Stimulated activated CD8-positive, alpha-beta memory T cell treated with anti-CD3 and anti-CD28 coated beads, Interleukin-15, amount 100 ng/mL, for 24 hours (primary cell): ENCODE measurements around the gene NMNAT3.

Source experiments
- DNase-seq: peaks from one replicate; pipeline ENCODE4 v3.0.0-alpha.2; 2020; ENCODE audit warnings: low read depth

NMNAT3 gene

GRCh38 chr3:139674571-139675260 lies 3.1 kb downstream of the NMNAT3 start:
- no peak for DNase-seq

- DNase-seq = no peak
These were observed 4.9 kb downstream of the NMNAT3 start for GRCh38 chr3:139672884-139673283.

GRCh38 chr3:139671863-139672646 lies 5.7 kb downstream of the NMNAT3 start:
- DNase-seq = no peak

- no peak for DNase-seq
These were observed 6.7 kb downstream of the NMNAT3 start for GRCh38 chr3:139671107-139671506.

- no peak for DNase-seq
These were observed 7.6 kb downstream of the NMNAT3 start for GRCh38 chr3:139670196-139670595.

GRCh38 chr3:139668332-139668731 lies 9.4 kb downstream of the NMNAT3 start:
- DNase-seq = no peak

GRCh38 chr3:139664958-139665357 lies 12.8 kb downstream of the NMNAT3 start:
- DNase-seq = no peak

DNA sequence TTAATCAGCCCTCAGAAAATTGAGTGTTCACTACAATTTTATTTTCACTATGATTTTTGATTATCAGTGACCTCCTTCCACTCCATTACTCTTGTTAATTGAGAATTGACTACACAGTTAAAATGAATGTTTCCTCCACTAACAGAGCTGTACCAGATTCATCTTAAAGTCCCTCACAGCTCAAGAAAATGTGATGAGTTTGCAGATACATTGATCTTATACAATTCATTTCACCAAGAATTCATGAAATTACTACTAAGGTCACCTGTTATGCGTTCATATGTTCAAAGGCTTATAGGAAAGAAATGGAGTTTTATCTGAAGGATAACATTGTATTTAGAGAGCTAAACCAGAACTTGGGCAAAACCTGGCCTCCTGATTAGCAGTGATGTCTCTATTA lies 17.5 kb downstream of the NMNAT3 start:
- no peak for DNase-seq

- no peak for DNase-seq
These were observed 18.3 kb downstream of the NMNAT3 start for GRCh38 chr3:139659511-139659910.

DNA sequence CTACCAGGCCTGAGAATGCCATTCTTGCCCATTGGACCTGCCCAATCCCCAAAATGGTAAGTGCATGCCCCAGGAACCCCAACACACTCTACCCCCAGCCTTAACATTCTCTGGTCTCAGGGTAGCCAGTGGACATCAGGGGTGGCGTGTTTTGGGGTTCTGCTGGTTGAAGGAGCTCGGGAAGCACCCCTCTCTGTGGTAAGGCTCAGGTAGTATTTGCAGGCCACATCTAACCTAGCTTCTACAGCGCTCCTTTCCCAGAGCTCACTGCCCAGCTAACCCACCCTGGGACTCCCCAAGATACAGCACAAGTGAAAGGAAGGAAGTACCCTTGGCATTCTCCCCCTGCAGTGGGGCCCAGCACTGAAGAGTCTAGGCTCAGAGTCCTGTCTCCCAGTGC lies 19.8 kb downstream of the NMNAT3 start:
- DNase-seq = no peak

- no peak for DNase-seq
These were observed 20.3 kb downstream of the NMNAT3 start for GRCh38 chr3:139657434-139657833.

DNA sequence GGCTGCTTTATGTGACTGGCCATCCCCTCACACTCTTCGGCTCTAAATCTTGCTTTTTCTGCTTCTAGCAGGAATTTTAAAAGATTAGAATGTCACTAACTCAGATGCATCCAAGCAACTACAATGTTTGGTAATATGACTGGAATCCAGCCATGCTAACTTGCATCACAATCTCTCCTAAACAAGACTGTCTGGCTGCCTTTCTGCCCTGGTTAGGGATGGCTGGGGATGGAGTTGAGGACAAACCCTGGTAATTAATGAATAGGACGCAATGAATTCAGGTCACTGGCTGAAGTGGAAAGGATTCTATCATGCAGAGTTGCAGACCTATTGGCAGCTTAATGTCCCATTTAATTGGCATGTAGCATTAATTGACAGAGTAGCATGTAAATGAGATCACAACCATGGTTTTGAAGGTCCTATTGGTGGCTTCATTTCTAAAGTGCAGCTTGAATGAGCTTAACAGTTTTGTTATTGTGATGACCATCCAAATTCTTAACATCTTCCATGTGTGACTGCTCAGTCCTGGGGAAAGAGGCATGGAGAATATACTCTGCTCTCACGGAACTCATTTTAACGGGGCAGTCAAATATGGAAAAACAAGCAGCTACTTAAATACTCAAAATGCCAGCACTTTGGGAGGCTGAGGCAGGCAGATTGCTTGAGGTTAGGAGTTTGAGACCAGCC lies 21.7 kb downstream of the NMNAT3 start:
- no peak for DNase-seq

DNA sequence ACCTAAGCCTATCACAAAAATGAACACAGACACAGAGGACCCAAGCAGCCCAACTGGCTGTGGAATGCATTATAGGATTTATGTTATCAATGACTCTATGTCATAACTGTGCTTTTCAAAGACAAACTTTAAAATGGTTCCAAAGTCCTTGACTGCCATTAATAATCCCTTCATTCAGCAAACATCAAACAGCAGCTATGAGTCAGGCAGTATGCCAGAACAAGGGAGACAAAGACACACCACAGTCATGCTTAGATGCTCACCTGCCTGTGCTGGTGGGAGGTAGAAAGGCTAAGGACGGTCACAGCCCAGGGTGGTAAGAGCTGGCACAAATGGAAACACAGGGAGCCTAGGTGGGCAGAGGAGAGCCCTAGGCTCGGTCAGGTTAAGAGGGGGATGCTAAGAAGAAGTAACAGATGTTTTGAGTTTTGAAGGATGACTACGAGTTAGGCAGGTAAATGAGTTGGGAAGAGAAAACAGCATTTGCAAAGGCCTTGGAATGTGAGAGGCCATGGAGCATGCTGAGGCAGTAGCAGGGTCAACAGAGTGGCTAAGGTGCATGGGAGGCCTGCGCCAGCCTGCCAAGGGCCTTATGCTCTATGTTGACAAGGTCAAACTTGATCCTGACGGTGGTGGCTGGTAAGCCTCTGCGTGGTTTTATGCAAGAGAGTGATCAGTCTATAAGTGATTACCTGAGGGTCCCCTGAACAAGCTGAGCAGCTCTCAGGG lies 23.0 kb downstream of the NMNAT3 start:
- no peak for DNase-seq

DNA sequence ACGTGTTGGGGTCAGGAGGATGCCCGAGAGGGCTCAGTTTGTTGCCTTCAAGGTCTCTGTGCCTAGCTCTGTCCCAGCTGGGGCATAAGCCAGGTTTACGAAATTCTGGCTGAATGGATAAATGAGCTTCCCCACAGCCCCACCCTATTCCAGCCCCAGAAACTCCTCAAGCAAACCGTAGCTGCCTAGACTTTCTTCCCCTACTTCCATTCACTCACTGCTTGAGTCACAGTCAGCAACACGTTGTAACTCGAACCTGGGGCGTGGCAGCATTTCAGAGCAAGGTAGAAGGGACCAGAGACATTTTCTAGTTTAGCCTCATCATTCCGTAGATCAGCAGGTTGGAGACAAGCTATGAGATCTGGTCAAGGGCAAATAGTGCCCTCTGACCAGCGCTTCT lies 24.2 kb downstream of the NMNAT3 start:
- no peak for DNase-seq

- no peak for DNase-seq
These were observed 25.2 kb downstream of the NMNAT3 start for GRCh38 chr3:139652561-139652960.

DNA sequence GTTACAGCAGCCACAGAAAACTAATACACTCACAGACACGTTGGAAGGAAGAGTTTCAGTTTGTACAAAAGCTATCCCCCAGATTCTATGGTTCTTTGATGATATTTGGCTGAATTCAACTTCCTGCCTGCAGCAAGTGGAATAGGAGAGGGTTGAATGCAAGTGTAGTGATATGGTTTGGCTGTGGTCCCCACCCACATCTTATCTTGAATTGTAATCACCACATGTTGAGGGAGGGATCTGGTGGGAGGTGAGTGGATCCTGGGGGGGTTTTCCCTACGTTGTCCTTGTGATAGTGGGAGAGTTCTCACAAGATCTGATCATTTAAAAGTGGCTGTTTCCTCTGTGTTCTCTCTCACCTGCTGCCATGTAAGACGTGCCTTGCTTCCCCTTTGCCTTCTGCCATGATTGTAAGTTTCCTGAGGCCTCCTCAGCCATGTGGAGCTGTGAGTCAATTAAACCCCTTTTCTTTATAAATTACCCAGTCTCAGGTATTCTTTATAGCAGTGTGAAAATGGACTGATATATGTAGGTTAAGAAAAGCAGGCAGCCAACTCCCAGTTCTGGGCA lies 29.8 kb downstream of the NMNAT3 start:
- DNase-seq = no peak

GRCh38 chr3:139646512-139646911 lies 31.3 kb downstream of the NMNAT3 start:
- DNase-seq = no peak

GRCh38 chr3:139642996-139643395 lies 34.8 kb downstream of the NMNAT3 start:
- DNase-seq = no peak

GRCh38 chr3:139640456-139640855 lies 37.3 kb downstream of the NMNAT3 start:
- no peak for DNase-seq

GRCh38 chr3:139639662-139640061 lies 38.1 kb downstream of the NMNAT3 start:
- DNase-seq = no peak

- DNase-seq = no peak
These were observed 39.3 kb downstream of the NMNAT3 start for GRCh38 chr3:139638518-139638917.

DNA sequence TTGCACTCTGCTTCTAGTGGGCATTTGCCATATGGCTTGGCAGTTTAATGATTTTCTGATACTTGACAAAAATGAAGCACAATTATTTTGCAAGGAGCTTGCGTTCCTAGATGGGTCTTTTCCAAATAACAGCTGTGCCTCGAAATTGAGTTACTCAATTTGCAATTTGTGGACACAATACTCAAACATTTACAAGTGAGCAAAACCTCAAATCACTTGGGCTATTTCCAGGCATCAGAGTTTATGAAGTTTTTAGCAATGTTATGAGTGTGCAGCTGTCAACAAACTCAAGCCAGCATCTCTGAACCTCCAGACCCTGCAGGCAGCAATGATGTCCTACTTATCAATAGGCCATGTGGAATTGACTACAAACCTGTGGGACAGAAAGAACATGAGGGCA lies 41.3 kb downstream of the NMNAT3 start:
- no peak for DNase-seq
